ENCODE measurements around the gene FEZ2. TPM values are rescaled to one million over a fixed set of nuclear protein-coding genes. Genes with fewer than 3 reads are reported as not detected.
A peak's percentile ranks its signal among the peaks of the same experiment; 100 is the strongest.

FEZ2 gene
- total RNA-seq, 3 donors from 2014 or later (not counting 1 experiment from before 2014, with no cell fraction given), result 25.9 to 41.7 (median 36.0) TPM

DNA sequence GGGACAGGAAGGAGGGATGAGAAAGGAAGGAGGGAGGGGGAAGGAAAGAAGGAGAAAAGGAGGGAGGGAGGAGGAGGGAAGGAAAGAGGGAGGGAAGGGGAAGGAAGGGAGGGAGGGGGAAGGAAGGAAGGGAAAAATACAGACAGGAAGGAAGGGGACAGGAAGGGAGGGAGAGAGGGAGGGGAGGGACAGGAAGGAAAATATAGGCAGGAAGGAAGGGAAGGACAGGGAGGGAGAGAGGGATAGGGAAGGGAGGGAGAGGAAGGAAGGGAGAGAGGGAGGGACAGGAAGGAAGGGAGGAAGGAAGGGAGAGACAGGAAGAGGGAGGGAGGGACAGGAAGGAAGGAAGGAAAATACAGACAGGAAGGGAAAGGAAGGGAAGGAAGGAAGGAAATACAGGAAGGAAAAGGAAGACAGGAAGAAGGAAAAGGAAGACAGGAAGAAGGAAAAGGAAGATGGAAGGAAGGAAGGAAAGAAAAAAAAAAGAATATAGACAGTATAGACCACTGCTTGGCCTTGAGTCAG is 63.6 kb downstream of the FEZ2 start:
- H3K27ac ChIP-seq (ENCODE audit: low read length), result no peak overlapping the region
- no peak for ATAC-seq
- H3K4me3 ChIP-seq (ENCODE audit: low read length), result no peak overlapping the region
- DNase-seq, result no peak
- intact Hi-C loops (cut with micrococcal nuclease), result no loop called here
- Mint-ChIP-seq H3K4me1 (no peaks in the 10 kb centered on the region), H3K36me3 (no peaks in the 10 kb centered on the region), H3K27me3 (ENCODE audit: low read depth in 2 of 2) (no peaks in the 10 kb centered on the region), H3K27ac (peak overlapping the region; percentile 70 to 73), H3K4me3 (no peak overlapping the region), H3K9me3 (no peaks in the 10 kb centered on the region)
- no peaks in the 10 kb centered on the region for H3K27me3 ChIP-seq (ENCODE audit: control insufficient read depth, insufficient read depth, low read length)
- H3K36me3 ChIP-seq (ENCODE audit: control insufficient read depth, insufficient read depth, low read length), result no peaks in the 10 kb centered on the region
- H3K4me1 ChIP-seq (ENCODE audit: control insufficient read depth, insufficient read depth, low read length), result no peaks in the 10 kb centered on the region
- TF ChIP-seq, protein P1, sequence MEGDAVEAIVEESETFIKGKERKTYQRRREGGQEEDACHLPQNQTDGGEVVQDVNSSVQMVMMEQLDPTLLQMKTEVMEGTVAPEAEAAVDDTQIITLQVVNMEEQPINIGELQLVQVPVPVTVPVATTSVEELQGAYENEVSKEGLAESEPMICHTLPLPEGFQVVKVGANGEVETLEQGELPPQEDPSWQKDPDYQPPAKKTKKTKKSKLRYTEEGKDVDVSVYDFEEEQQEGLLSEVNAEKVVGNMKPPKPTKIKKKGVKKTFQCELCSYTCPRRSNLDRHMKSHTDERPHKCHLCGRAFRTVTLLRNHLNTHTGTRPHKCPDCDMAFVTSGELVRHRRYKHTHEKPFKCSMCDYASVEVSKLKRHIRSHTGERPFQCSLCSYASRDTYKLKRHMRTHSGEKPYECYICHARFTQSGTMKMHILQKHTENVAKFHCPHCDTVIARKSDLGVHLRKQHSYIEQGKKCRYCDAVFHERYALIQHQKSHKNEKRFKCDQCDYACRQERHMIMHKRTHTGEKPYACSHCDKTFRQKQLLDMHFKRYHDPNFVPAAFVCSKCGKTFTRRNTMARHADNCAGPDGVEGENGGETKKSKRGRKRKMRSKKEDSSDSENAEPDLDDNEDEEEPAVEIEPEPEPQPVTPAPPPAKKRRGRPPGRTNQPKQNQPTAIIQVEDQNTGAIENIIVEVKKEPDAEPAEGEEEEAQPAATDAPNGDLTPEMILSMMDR (IDR thresholded peaks at IDR 0.05), result no peak
- H3K9me3 ChIP-seq (ENCODE audit: control insufficient read depth, insufficient read depth, low read length), result no peaks in the 10 kb centered on the region

DNA sequence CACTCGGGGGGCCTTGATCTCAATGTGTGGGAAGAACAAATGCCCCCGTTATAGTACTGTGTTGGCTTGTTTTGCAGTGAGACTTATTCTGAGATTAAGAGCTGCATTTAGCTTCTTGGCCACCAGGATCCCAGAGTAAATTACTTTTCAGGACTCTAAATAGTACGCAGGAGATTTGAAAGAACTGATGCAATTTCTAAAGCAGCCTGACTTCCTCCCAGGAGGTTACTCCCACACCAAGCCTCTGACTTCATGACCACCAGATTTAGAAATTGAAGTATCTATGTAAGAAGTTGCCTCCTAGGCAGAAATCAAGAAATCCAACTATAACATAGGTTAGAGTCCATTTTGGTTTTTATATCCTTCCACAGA is 67.0 kb downstream of the FEZ2 start:
- Mint-ChIP-seq H3K4me1 (peaks cover 12 to 13% of the 10 kb centered on the region in 2 donors), H3K27ac (no peak overlapping the region), H3K9me3 (no peaks in the 10 kb centered on the region), H3K36me3 (no peaks in the 10 kb centered on the region), H3K4me3 (no peak overlapping the region), H3K27me3 (ENCODE audit: low read depth in 2 of 2) (no peaks in the 10 kb centered on the region)
- no peaks in the 10 kb centered on the region for H3K36me3 ChIP-seq (ENCODE audit: control insufficient read depth, insufficient read depth, low read length)
- H3K9me3 ChIP-seq (ENCODE audit: control insufficient read depth, insufficient read depth, low read length), result no peaks in the 10 kb centered on the region
- 80% methylated on average over 3 of the region's 3 CpGs for WGBS (ENCODE audit: insufficient coverage)
- no peaks in the 10 kb centered on the region for H3K27me3 ChIP-seq (ENCODE audit: control insufficient read depth, insufficient read depth, low read length)
- DNase-seq, result no peak
- TF ChIP-seq, protein P1 (IDR thresholded peaks at IDR 0.05), result no peak
- ATAC-seq, result no peak
- H3K4me3 ChIP-seq (ENCODE audit: low read length), result no peak overlapping the region
- H3K4me1 ChIP-seq (ENCODE audit: control insufficient read depth, insufficient read depth, low read length), result no peaks in the 10 kb centered on the region
- intact Hi-C loops (cut with micrococcal nuclease), result no loop called here
- no peak overlapping the region for H3K27ac ChIP-seq (ENCODE audit: low read length)

DNA sequence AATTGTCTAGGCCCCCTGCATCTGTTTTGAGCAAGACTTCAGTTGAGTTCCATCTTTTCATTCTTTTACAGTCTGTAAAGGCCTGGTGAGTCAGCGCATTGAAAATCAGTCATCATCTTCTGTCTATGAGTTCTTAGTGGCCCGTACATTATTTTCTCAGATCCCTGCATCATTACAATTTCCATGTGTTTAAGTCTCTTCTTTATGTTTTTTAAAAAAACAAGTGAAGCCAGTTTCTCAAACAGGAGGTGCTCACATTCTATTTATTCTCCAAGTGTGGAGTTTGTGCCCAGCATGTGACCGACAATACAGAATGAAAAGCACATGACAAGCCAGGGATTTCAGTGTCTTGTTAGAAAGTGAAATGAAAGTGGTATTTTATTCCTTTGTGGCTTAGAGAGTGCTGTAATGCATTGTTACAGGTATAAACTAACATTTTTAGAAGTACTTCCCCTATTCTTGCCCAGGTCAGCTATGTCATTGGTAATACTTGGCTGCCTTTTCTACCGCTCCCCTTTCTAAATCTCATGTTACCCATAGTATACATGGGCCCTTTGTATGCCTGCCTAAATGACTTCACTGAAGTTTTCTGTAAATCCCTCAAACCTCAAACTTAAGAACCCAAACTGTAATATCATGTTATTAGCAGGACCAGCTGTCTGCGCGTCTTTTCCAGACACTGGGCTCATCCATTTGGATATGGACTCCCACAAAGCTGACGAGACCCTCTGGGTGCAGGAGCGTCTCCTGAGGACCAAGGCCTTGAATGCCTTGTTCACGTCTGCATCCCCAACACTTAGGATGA is 67.6 kb downstream of the FEZ2 start:
- 90% methylated on average over 9 of the region's 9 CpGs for WGBS (ENCODE audit: insufficient coverage)
- intact Hi-C loops (cut with micrococcal nuclease), result no loop called here
- Histone ChIP-seq H3K36me3 (ENCODE audit: control insufficient read depth, insufficient read depth, low read length) (no peaks in the 10 kb centered on the region), H3K27me3 (ENCODE audit: control insufficient read depth, insufficient read depth, low read length) (no peaks in the 10 kb centered on the region), H3K4me1 (ENCODE audit: control insufficient read depth, insufficient read depth, low read length) (no peaks in the 10 kb centered on the region), H3K4me3 (ENCODE audit: low read length) (no peak overlapping the region), H3K27ac (ENCODE audit: low read length) (no peak overlapping the region), H3K9me3 (ENCODE audit: control insufficient read depth, insufficient read depth, low read length) (no peaks in the 10 kb centered on the region)
- TF ChIP-seq, protein P1 (IDR thresholded peaks at IDR 0.05), result no peak
- no peaks in the 10 kb centered on the region for H3K36me3 Mint-ChIP-seq
- H3K4me1 Mint-ChIP-seq, result peaks cover 12 to 13% of the 10 kb centered on the region in 2 donors
- H3K27me3 Mint-ChIP-seq (ENCODE audit: low read depth in 2 of 2), result no peaks in the 10 kb centered on the region
- no peak overlapping the region for H3K27ac Mint-ChIP-seq
- DNase-seq, result no peak
- H3K9me3 Mint-ChIP-seq, result no peaks in the 10 kb centered on the region
- no peak overlapping the region for H3K4me3 Mint-ChIP-seq
- ATAC-seq, result no peak

All from natural killer cell (primary cell).